Muscle layer of colon (tissue), 2 donors: Measurements from ENCODE around the gene MDM4.
"Not testable (repeated sequence)": the region's sequence is repeated elsewhere in the genome, so short reads cannot be mapped to it uniquely, and the experiment has no call there.

ENCODE experiments used
- H3K27ac ChIP-seq: one replicate; pipeline ENCODE4 v1.7.0; 2013; ENCODE audit warnings: low read depth, mild to moderate bottlenecking, low read length, moderate library complexity
- H3K27me3 ChIP-seq, 2 donors: one replicate each; pipeline ENCODE4 v1.7.0; 2013; ENCODE audit warnings: low read length in 2 of 2, mild to moderate bottlenecking in 2 of 2; ENCODE audit not compliant: insufficient read depth in 2 of 2, control insufficient read depth in 1 of 2
- H3K36me3 ChIP-seq: one replicate; pipeline ENCODE4 v1.7.0; 2013; ENCODE audit warnings: mild to moderate bottlenecking, low read length; ENCODE audit not compliant: insufficient read depth
- H3K4me1 ChIP-seq: one replicate; pipeline ENCODE4 v1.7.0; 2013; ENCODE audit warnings: mild to moderate bottlenecking, low read length; ENCODE audit not compliant: insufficient read depth
- H3K4me3 ChIP-seq, 2 donors: one replicate each; pipeline ENCODE4 v1.7.0; 2013; ENCODE audit warnings: low read length in 2 of 2, low read depth in 1 of 2, mild to moderate bottlenecking in 1 of 2, moderate library complexity in 1 of 2
- H3K9ac ChIP-seq: one replicate; pipeline ENCODE4 v1.7.0; 2013; ENCODE audit warnings: low read length
- H3K9me3 ChIP-seq: one replicate; pipeline ENCODE4 v1.7.0; 2013; ENCODE audit warnings: mild to moderate bottlenecking, low read length
- donor health status: abdominal sarcoma.
- donor health status: Adenocarcinoma of cecum.

The MDM4 gene

GRCh38 chr1:204506201-204506968 lies 9.8 kb upstream of the MDM4 start:
- H3K4me1 ChIP-seq, result peaks cover 18% of the 10 kb centered on the region
- peak overlapping the region; percentile 42 to 85 for H3K4me3 ChIP-seq

GRCh38 chr1:204506969-204507316 lies 9.3 kb upstream of the MDM4 start:
- Histone ChIP-seq H3K27me3 (no peaks in the 10 kb centered on the region), H3K36me3 (no peaks in the 10 kb centered on the region), H3K9ac (peak overlapping the region; percentile 93), H3K4me3 (peak overlapping the region; percentile 25 to 85), H3K9me3 (no peaks in the 10 kb centered on the region), H3K27ac (peak overlapping the region; percentile 70), H3K4me1 (peaks cover 18% of the 10 kb centered on the region)

More at GRCh38 chr1:204506201-204506968, 9.8 kb upstream of the MDM4 start:
- no peaks in the 10 kb centered on the region for H3K9me3 ChIP-seq
- H3K36me3 ChIP-seq, result no peaks in the 10 kb centered on the region
- peak overlapping the region; percentile 93 for H3K9ac ChIP-seq
- no peaks in the 10 kb centered on the region for H3K27me3 ChIP-seq
- H3K27ac ChIP-seq, result peak overlapping the region; percentile 70

- H3K9me3 ChIP-seq, result no peaks in the 10 kb centered on the region
Measured at GRCh38 chr1:204507317-204508105, 8.7 kb upstream of the MDM4 start.

GRCh38 chr1:204509186-204509635 lies 7.0 kb upstream of the MDM4 start:
- Histone ChIP-seq H3K4me3 (no peak overlapping the region), H3K27me3 (no peaks in the 10 kb centered on the region), H3K9me3 (no peaks in the 10 kb centered on the region), H3K27ac (no peak overlapping the region), H3K9ac (no peak overlapping the region), H3K36me3 (no peaks in the 10 kb centered on the region), H3K4me1 (peaks cover 12% of the 10 kb centered on the region)

More at GRCh38 chr1:204507317-204508105, 8.7 kb upstream of the MDM4 start:
- Histone ChIP-seq H3K27me3 (no peaks in the 10 kb centered on the region), H3K36me3 (no peaks in the 10 kb centered on the region), H3K27ac (peak overlapping the region; percentile 70), H3K9ac (peak overlapping the region; percentile 93), H3K4me1 (peaks cover 18% of the 10 kb centered on the region), H3K4me3 (peak overlapping the region; percentile 25 to 85)

GRCh38 chr1:204511366-204511765 lies 4.8 kb upstream of the MDM4 start:
- Histone ChIP-seq H3K27me3 (no peaks in the 10 kb centered on the region), H3K36me3 (no peaks in the 10 kb centered on the region), H3K27ac (no peak overlapping the region), H3K9me3 (no peaks in the 10 kb centered on the region), H3K4me3 (no peak overlapping the region), H3K4me1 (peaks cover 5% of the 10 kb centered on the region), H3K9ac (no peak overlapping the region)

- no peak overlapping the region for H3K27ac ChIP-seq
- peaks cover 13% of the 10 kb centered on the region for H3K4me1 ChIP-seq
- no peak overlapping the region for H3K9ac ChIP-seq
- H3K27me3 ChIP-seq, result no peaks in the 10 kb centered on the region
- H3K9me3 ChIP-seq, result no peaks in the 10 kb centered on the region
- no peak overlapping the region for H3K4me3 ChIP-seq
- H3K36me3 ChIP-seq, result peaks cover 6% of the 10 kb centered on the region
Measured at GRCh38 chr1:204513117-204513716, 3.0 kb upstream of the MDM4 start.

- Histone ChIP-seq H3K36me3 (peaks cover 14% of the 10 kb centered on the region), H3K27ac (no peak overlapping the region)
Measured at GRCh38 chr1:204514828-204515227, 1.4 kb upstream of the MDM4 start.

GRCh38 chr1:204517382-204517781 lies 1.2 kb downstream of the MDM4 start:
- H3K4me3 ChIP-seq, result peak overlapping the region; percentile 75 to 80
- H3K36me3 ChIP-seq, result peaks cover 19% of the 10 kb centered on the region
- H3K9ac ChIP-seq, H3K27ac ChIP-seq, H3K9me3 ChIP-seq, H3K27me3 ChIP-seq: not testable (repeated sequence)
- peaks cover 18% of the 10 kb centered on the region for H3K4me1 ChIP-seq

More at GRCh38 chr1:204514828-204515227, 1.4 kb upstream of the MDM4 start:
- no peak overlapping the region for H3K9ac ChIP-seq
- no peaks in the 10 kb centered on the region for H3K27me3 ChIP-seq
- peaks cover 18% of the 10 kb centered on the region for H3K4me1 ChIP-seq
- H3K4me3 ChIP-seq, result no peak overlapping the region
- H3K9me3 ChIP-seq, result no peaks in the 10 kb centered on the region

- H3K9ac ChIP-seq, result no peak overlapping the region
- no peak overlapping the region for H3K27ac ChIP-seq
- H3K4me1 ChIP-seq, result peaks cover 18% of the 10 kb centered on the region
- H3K27me3 ChIP-seq, result no peaks in the 10 kb centered on the region
- peaks cover 25% of the 10 kb centered on the region for H3K36me3 ChIP-seq
- no peaks in the 10 kb centered on the region for H3K9me3 ChIP-seq
- no peak overlapping the region for H3K4me3 ChIP-seq
Measured at GRCh38 chr1:204520834-204521709, 4.9 kb downstream of the MDM4 start.

GRCh38 chr1:204521941-204522521 lies 5.8 kb downstream of the MDM4 start:
- H3K36me3 ChIP-seq, result peaks cover 34% of the 10 kb centered on the region
- not testable (repeated sequence) for H3K4me3 ChIP-seq, H3K9me3 ChIP-seq, H3K27me3 ChIP-seq, H3K9ac ChIP-seq, H3K27ac ChIP-seq
- H3K4me1 ChIP-seq, result peaks cover 17% of the 10 kb centered on the region
